Measurements from ENCODE around the gene DYDC2. TPM values are rescaled to one million over a fixed set of nuclear protein-coding genes. Genes with fewer than 3 reads are reported as not detected.

The DYDC2 gene
- total and polyA plus RNA-seq, 9 of the 15 experiments (the other 6 are each of a cell fraction or from before 2014, with no cell fraction given) = 0.06 to 0.34 (median 0.15) TPM; not detected in 5

DNA sequence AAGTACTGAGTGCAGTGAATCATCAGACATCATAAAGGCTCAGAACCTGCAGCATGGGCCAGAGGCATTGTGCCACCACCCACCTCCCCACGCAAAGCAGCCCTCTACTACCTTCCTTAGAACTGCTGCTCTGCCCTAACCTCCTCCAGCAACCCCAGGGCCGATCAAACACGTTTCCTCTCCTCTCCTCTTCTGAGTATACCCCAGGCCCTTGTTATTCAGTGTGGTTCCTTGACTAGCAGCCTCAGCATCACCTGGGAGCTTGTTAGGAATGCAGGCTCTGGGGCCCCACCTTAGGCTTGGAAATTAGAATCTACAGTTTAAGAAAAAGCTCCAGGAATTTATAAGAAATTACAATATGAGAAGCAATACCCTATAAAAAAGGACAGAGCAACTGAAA is 33.3 kb upstream of the DYDC2 start (continued):
- no peak for TF ChIP-seq CBX8 (IDR thresholded peaks at IDR 0.05; ENCODE audit: borderline replicate concordance, extremely low read depth, low read depth, low read length, poor library complexity, severe bottlenecking)
- TF ChIP-seq, protein P1, sequence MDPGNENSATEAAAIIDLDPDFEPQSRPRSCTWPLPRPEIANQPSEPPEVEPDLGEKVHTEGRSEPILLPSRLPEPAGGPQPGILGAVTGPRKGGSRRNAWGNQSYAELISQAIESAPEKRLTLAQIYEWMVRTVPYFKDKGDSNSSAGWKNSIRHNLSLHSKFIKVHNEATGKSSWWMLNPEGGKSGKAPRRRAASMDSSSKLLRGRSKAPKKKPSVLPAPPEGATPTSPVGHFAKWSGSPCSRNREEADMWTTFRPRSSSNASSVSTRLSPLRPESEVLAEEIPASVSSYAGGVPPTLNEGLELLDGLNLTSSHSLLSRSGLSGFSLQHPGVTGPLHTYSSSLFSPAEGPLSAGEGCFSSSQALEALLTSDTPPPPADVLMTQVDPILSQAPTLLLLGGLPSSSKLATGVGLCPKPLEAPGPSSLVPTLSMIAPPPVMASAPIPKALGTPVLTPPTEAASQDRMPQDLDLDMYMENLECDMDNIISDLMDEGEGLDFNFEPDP (CRISPR knock-in tag; IDR thresholded peaks at IDR 0.05) = no peak
- no peak for TF ChIP-seq ZNF133 (CRISPR knock-in tag; IDR thresholded peaks at IDR 0.05)
- no peak for TF ChIP-seq TEAD1 (CRISPR knock-in tag; IDR thresholded peaks at IDR 0.05)
- no peak for TF ChIP-seq SRSF9 (IDR thresholded peaks at IDR 0.05; ENCODE audit: borderline replicate concordance, low read depth, low read length)
- TF ChIP-seq, protein P2, sequence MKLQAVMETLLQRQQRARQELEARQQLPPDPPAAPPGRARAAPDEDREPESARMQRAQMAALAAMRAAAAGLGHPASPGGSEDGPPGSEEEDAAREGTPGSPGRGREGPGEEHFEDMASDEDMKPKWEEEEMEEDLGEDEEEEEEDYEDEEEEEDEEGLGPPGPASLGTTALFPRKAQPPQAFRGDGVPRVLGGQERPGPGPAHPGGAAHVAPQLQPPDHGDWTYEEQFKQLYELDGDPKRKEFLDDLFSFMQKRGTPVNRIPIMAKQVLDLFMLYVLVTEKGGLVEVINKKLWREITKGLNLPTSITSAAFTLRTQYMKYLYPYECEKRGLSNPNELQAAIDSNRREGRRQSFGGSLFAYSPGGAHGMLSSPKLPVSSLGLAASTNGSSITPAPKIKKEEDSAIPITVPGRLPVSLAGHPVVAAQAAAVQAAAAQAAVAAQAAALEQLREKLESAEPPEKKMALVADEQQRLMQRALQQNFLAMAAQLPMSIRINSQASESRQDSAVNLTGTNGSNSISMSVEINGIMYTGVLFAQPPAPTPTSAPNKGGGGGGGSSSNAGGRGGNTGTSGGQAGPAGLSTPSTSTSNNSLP (IDR thresholded peaks at IDR 0.05; ENCODE audit: borderline replicate concordance, low read depth, low read length) = no peak
- TF ChIP-seq ZNF143 (CRISPR knock-in tag; IDR thresholded peaks at IDR 0.05) = no peak
- TF ChIP-seq, protein P3, sequence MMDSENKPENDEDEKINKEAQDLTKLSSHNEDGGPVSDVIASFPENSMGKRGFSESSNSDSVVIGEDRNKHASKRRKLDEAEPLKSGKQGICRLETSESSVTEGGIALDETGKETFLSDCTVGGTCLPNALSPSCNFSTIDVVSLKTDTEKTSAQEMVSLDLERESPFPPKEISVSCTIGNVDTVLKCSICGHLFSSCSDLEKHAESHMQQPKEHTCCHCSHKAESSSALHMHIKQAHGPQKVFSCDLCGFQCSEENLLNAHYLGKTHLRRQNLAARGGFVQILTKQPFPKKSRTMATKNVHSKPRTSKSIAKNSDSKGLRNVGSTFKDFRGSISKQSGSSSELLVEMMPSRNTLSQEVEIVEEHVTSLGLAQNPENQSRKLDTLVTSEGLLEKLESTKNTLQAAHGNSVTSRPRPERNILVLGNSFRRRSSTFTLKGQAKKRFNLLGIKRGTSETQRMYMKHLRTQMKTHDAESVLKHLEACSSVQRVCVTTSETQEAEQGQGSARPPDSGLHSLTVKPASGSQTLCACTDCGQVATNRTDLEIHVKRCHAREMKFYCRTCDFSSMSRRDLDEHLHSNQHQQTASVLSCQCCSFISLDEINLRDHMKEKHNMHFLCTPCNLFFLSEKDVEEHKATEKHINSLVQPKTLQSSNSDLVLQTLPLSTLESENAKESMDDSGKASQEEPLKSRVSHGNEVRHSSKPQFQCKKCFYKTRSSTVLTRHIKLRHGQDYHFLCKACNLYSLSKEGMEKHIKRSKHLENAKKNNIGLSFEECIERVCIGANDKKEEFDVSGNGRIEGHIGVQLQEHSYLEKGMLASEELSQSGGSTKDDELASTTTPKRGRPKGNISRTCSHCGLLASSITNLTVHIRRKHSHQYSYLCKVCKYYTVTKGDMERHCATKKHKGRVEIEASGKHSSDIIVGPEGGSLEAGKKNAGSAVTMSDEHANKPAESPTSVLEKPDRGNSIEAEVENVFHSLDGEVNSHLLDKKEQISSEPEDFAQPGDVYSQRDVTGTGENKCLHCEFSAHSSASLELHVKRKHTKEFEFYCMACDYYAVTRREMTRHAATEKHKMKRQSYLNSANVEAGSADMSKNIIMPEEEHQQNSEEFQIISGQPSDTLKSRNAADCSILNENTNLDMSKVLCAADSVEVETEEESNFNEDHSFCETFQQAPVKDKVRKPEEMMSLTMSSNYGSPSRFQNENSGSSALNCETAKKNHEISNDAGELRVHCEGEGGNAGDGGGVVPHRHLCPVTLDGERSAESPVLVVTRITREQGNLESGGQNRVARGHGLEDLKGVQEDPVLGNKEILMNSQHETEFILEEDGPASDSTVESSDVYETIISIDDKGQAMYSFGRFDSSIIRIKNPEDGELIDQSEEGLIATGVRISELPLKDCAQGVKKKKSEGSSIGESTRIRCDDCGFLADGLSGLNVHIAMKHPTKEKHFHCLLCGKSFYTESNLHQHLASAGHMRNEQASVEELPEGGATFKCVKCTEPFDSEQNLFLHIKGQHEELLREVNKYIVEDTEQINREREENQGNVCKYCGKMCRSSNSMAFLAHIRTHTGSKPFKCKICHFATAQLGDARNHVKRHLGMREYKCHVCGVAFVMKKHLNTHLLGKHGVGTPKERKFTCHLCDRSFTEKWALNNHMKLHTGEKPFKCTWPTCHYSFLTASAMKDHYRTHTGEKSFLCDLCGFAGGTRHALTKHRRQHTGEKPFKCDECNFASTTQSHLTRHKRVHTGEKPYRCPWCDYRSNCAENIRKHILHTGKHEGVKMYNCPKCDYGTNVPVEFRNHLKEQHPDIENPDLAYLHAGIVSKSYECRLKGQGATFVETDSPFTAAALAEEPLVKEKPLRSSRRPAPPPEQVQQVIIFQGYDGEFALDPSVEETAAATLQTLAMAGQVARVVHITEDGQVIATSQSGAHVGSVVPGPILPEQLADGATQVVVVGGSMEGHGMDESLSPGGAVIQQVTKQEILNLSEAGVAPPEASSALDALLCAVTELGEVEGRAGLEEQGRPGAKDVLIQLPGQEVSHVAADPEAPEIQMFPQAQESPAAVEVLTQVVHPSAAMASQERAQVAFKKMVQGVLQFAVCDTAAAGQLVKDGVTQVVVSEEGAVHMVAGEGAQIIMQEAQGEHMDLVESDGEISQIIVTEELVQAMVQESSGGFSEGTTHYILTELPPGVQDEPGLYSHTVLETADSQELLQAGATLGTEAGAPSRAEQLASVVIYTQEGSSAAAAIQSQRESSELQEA (IDR thresholded peaks at IDR 0.05; ENCODE audit: low read depth) = no peak
- TF ChIP-seq, protein P4, sequence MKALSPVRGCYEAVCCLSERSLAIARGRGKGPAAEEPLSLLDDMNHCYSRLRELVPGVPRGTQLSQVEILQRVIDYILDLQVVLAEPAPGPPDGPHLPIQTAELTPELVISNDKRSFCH (CRISPR knock-in tag; IDR thresholded peaks at IDR 0.05) = no peak
- TF ChIP-seq, protein P4 (tag; IDR thresholded peaks at IDR 0.05) = no peak
- no peak for TF ChIP-seq ARNT (IDR thresholded peaks at IDR 0.05)
